GM18520 (cell line): ENCODE results near the gene BASP1.
A peak's percentile ranks its signal among the peaks of the same experiment; 100 is the strongest.

Experiments
- ATAC-seq: cut with Tn5 transposase; IDR thresholded peaks from one replicate; pipeline ENCODE4 v1.9.1; 2021; ENCODE audit not compliant: unreplicated experiment

BASP1 gene

GRCh38 chr5:17217493-17218352 is at the start of gene BASP1:
Gene BASP1 (plus strand): TSS chr5:17217631. CDS start chr5:17275217, 57,586 bp downstream.
- peak; percentile 27 for ATAC-seq

DNA sequence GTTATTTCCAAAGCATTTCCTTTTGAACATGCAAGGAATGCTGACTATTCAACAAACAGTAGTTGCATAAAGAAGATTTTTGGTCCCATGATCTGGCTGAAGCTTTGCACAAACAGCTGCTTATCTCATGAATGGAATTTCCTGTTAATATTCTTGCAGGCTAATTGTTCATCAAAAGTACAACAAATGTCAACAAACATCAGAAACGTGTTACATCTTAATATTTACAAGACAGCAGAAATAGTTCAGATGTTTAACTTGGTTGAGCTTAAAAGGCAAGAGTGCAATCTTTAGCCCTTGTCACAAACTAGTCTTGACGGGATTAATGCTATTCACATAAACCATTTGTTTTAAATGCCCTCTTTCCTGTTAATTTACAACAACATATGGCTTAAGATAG is 47.9 kb upstream of the BASP1 start:
- no peak for ATAC-seq

DNA sequence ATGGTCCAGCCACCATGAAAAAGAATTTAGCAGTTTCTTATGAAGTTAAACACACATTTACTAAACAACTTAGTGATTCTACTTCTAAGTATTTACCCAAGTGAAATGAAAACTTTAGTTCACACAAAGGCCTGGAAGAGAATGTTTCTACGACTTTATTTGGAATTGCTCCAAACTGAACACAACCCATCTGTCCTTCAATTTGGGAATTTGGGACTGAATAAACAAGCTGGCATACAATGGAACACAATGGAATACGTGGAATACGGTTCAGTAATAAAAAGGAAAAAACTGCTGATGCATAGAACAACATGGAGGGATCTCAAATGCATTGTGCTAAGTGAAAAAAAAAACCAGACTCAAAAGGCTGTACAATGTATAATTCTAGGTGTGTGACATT is 44.6 kb upstream of the BASP1 start:
- no peak for ATAC-seq

DNA sequence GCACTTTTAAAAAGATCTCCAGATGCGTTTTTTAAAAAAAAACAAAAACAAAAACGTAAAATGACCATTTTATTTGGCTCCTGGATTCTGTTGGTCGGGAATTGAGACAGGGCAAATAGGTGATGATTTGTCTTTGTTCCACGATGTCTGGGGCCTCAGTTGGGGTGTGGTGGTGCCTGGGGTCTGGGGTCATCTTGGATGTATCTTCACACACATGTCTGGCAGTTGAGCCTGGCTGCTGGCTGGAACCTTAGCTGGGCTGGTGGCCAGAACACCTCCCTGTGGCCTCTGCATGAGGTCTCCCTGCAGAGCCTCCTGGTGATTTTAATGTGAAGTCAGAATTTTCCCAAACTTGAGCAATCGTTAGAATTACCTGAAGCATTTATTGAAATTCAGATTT is 42.5 kb upstream of the BASP1 start:
- ATAC-seq, result no peak

DNA sequence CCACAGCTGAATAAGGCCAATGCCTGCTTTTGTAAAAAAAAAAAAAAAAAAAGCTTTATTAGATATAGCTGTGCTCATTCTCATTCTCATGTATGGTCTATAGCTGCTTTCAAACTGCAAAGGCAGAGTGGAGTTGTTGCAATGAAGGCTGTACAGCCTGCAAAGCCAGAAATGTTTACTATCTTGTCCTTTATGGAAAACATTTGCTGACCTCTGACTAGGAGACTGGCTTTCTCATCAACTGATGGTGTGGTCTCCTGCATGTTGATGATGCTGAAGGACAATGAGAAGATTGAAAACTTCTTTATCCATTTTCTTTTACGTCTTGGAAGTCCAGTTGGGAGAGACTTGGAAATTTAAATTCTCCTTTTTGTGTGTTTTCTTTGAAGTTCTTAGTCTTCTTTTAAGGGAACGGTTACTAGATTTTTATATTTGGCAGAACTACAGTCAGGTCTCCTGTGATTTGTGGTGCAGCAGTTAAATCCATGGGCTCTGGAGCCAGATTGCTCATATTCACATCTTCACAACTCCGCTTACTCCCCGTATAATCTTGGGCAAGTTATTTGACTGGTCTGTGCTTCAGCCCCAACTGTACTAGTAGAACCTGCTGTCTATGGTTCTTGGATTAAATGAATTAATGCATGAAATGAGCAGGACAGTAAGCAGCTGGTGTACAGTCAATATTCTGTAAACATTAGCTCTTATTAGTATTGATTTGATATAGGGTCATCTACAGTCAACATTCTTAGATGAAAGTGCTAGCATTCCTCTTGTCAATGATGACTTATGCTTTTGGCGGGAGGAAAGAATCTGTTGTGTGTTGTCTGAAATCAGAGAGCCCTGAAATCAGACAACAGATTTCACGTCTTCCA is 39.7 kb upstream of the BASP1 start:
- ATAC-seq, result no peak

- ATAC-seq, result no peak
These were observed 39.1 kb upstream of the BASP1 start for GRCh38 chr5:17178373-17178675.

DNA sequence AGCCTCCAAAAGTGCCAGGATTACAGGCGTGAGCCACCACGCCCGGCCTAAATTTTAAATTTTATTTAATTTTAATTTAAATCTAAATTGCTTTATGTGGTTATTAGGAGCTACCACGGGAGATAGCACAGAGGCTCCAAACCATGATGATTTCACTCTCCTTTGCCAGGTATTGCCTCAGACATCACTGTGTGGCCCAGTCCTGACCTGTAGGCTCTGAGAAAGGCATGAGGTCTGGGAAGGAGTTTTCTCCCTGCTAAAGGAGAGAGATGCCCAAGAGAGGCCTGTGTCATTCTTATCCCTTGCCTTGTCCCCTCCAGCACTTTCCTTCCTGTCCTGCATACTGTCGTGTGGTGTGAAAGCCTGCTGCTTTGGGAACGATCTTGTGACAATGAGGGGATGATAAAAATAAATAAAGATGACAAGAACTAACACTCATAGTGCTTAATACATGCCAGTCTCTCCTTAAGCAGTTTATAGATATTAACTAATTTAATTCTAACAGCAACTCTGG is 37.0 kb upstream of the BASP1 start:
- no peak for ATAC-seq

GRCh38 chr5:17180864-17181723 is 36.3 kb upstream of the BASP1 start:
- ATAC-seq, result no peak

DNA sequence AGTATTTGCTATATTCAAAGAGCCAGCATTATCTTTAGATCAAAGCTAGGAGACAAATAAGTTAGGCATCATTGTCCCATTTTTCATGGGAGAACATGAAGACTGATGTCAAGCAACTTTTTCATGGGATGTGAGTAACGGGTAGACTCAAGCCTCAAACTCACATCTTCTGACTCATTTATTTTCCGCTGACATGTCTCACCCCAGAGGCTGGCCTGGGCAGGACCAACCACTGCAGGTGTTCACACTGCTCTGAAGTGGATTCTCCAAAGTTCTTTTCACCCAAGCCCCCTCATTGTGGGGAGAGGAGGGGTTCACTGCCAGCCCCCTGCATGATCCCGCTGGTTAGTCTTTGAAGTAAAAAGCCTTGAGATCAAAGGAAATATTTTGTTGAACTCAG is 34.9 kb upstream of the BASP1 start:
- ATAC-seq, result no peak

GRCh38 chr5:17182981-17183380 is 34.5 kb upstream of the BASP1 start:
- no peak for ATAC-seq

- ATAC-seq, result no peak
These were observed 33.6 kb upstream of the BASP1 start for GRCh38 chr5:17183831-17184230.

DNA sequence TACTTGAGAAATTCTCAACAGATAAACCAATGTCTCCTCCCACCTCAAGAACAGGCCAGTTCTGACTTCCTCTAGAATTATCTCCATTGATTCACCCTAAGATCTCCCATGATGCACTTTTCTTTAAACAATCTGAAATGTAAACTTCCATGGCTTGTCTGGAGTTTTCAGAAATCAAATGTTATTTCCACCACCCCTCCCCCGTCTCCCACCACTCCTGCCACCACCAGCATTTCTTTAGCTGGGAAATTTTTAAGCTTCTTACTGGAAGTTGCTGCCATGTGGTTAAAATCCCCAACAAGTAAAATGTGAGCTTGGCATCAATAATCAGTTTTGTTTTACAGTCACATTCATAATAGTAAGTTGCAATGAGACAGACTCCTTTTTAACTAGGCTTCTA is 32.8 kb upstream of the BASP1 start:
- no peak for ATAC-seq

- ATAC-seq, result no peak
These were observed 32.1 kb upstream of the BASP1 start for GRCh38 chr5:17185349-17185748.

GRCh38 chr5:17185773-17186172 is 31.7 kb upstream of the BASP1 start:
- no peak for ATAC-seq

GRCh38 chr5:17186256-17186655 is 31.2 kb upstream of the BASP1 start:
- ATAC-seq, result no peak

DNA sequence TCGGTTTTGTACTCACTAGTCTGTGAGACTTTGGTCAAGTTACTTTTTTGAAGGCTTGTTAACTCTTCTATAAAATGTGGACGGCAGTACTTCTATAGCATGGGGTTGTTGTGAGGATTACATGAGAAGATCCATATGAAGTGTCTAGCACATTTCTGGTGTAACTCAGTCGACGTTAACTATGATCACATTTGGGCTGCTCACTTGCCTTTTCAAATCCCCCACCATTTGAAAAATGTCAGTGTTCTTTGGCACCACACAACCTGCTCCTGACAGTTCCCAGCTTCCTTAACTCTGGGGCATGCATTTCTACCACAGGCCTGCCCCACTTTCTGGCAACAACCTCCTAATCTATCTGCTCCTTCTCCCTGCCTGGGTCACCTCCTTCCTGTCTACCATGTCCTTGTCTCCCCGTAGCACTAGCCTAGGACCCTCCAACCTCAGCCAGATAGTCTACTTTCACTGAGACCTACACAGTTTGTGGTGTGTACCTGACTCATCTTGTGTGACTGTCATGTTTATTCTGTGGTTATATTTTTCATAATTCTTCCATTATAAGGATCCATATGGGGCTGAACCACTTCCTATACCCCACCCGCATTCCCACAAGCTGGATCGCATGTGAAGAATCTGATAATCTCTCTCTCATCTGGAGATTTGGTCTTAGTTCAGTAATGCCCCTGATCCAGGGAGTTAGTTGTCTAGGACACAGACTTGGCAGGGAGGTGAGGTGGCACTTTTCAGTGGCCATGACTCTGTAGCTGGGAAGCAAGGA is 30.2 kb upstream of the BASP1 start:
- ATAC-seq, result no peak

GRCh38 chr5:17187786-17188170 is 29.7 kb upstream of the BASP1 start:
- no peak for ATAC-seq

DNA sequence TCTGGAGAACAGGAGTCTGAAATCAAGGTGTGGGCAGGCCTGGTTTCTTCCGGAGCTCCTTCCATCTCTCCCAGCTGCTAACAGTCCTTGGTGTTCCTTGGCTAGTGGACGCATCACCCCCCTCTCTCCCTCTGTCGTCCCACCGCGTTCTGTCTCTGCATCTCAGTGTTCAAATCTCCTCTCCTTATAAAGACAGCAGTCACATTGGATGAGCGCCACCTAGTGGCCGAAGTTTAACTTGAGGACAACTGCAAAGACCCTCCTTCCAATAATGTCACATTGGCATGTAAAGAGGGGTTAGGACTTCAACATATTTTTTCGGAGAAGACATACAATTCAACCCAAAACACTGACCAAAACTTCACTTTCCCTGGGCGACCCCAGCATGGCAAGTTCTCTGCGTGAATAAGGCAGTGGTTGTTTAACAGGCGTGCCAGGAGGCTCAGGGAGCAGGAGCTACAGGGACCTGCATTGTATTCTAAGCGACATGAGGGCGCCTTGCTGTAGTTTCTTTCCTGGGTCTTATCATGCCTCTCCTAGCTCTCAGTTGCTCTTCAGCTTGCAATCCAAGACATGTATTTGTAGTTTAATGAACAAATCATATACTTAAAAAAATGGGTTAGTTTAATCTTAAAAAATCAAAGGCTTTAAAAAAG is 27.9 kb upstream of the BASP1 start:
- peak; percentile 61 for ATAC-seq

- no peak for ATAC-seq
These were observed 27.1 kb upstream of the BASP1 start for GRCh38 chr5:17190242-17190778.
